ENCODE measurements around the gene MAGI2. TPM values are rescaled to one million over a fixed set of nuclear protein-coding genes. Genes with fewer than 3 reads are reported as not detected.

The MAGI2 gene
- total RNA-seq, 2 experiments from 2014 or later, result 0.08 to 0.13 TPM

GRCh38 chr7:79425665-79426064, 27.8 kb downstream of the MAGI2 start:
- Mint-ChIP-seq H3K27me3 (no peaks in the 10 kb centered on the region), H3K9me3 (peaks cover 2% of the 10 kb centered on the region), H3K27ac (no peak overlapping the region), H3K4me1 (no peaks in the 10 kb centered on the region), H3K4me3 (no peak overlapping the region), H3K36me3 (ENCODE audit: low read depth) (no peaks in the 10 kb centered on the region)
- POLR2A ChIA-PET, result no interaction called here
- DNase-seq, result no peak
- CTCF ChIA-PET, result no interaction called here

DNA sequence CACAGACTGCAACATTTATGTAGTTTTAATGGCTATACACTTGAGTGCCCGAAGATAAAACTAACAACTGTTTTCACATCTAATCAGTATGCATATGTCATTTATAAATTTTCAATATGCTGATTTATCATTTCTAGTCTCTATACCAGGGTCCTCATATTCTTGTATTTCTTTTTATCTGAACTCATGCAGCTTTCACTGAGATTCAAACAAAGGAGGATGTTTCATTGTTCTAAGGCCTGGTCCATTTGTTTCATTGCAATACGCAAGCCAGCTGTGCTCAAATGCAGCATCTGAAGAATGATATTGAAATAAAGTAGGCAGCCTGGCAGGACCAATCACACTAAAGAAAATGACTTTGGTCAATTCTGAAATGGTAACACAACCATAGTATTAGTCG, 31.7 kb downstream of the MAGI2 start:
- Mint-ChIP-seq H3K27ac (no peak overlapping the region), H3K4me1 (no peaks in the 10 kb centered on the region), H3K9me3 (peaks cover 2% of the 10 kb centered on the region), H3K4me3 (no peak overlapping the region), H3K36me3 (ENCODE audit: low read depth) (no peaks in the 10 kb centered on the region), H3K27me3 (no peaks in the 10 kb centered on the region)
- ChIA-PET CTCF (no interaction called here), POLR2A (no interaction called here)
- no peak for DNase-seq

- Mint-ChIP-seq H3K4me3 (no peak overlapping the region), H3K4me1 (no peaks in the 10 kb centered on the region), H3K9me3 (no peaks in the 10 kb centered on the region), H3K27me3 (no peaks in the 10 kb centered on the region), H3K27ac (no peak overlapping the region), H3K36me3 (ENCODE audit: low read depth) (no peaks in the 10 kb centered on the region)
- ChIA-PET CTCF (no interaction called here), POLR2A (no interaction called here)
- no peak for DNase-seq
These were observed 33.0 kb downstream of the MAGI2 start for GRCh38 chr7:79420464-79420863.

- Mint-ChIP-seq H3K4me1 (no peaks in the 10 kb centered on the region), H3K36me3 (ENCODE audit: low read depth) (no peaks in the 10 kb centered on the region), H3K27ac (no peak overlapping the region), H3K27me3 (no peaks in the 10 kb centered on the region), H3K4me3 (no peak overlapping the region), H3K9me3 (peaks cover 2% of the 10 kb centered on the region)
- POLR2A ChIA-PET, result no interaction called here
- CTCF ChIA-PET, result no interaction called here
- no peak for DNase-seq
These were observed 38.6 kb downstream of the MAGI2 start for GRCh38 chr7:79414910-79415309.

GRCh38 chr7:79412915-79413314, 40.6 kb downstream of the MAGI2 start:
- Mint-ChIP-seq H3K4me1 (no peaks in the 10 kb centered on the region), H3K27me3 (no peaks in the 10 kb centered on the region), H3K4me3 (no peak overlapping the region), H3K36me3 (ENCODE audit: low read depth) (no peaks in the 10 kb centered on the region), H3K9me3 (peaks cover 2% of the 10 kb centered on the region), H3K27ac (no peak overlapping the region)
- CTCF ChIA-PET, result no interaction called here
- POLR2A ChIA-PET, result no interaction called here
- DNase-seq, result no peak

DNA sequence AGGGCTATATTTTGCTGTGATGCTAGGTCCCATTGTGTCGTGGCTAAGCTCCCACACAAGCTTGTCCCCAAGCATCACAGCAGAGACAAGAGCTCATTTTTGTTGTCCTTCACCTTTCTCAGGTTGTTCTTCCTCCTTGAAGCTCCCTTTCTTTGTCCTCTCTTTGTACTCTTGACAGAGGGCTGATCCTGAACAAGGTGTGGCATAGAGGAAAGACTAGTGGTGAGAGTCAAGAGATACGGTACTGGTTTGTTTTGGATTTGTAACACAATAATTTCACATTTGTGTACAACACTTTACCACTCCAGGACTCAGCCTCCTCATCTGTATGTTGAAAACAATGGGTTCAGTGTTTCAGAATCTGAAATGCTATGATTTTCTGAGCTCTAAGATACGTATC, 41.0 kb downstream of the MAGI2 start:
- peaks cover 2% of the 10 kb centered on the region for H3K9me3 Mint-ChIP-seq

DNA sequence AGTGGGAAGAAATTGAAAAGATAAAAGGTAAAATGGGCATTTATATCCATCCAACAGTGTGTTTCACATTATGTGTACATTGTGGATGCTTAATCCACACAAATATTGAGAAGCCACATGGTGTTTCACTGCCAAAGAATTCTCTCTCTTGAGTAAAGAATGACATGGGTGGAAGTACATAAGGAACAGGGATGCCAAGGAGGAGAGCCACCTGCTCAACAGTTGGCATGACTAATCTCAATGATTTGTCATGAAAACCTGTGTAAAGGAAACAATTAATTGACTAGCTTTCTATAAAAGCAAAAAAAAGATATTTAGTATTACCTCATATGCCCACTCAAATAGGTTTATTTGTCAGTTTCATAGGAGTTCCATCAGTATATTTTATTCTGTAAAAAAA, 43.1 kb downstream of the MAGI2 start:
- no peak overlapping the region for H3K27ac Mint-ChIP-seq
- peaks cover 4% of the 10 kb centered on the region for H3K9me3 Mint-ChIP-seq
- ChIA-PET POLR2A (no interaction called here), CTCF (no interaction called here)
- H3K4me3 Mint-ChIP-seq, result no peak overlapping the region
- DNase-seq, result no peak
- H3K36me3 Mint-ChIP-seq (ENCODE audit: low read depth), result no peaks in the 10 kb centered on the region
- no peaks in the 10 kb centered on the region for H3K4me1 Mint-ChIP-seq
- H3K27me3 Mint-ChIP-seq, result no peaks in the 10 kb centered on the region

More for the DNA sequence above, 41.0 kb downstream of the MAGI2 start:
- Mint-ChIP-seq H3K36me3 (ENCODE audit: low read depth) (no peaks in the 10 kb centered on the region), H3K4me1 (no peaks in the 10 kb centered on the region), H3K4me3 (no peak overlapping the region), H3K27ac (no peak overlapping the region), H3K27me3 (no peaks in the 10 kb centered on the region)
- no peak for DNase-seq
- ChIA-PET POLR2A (no interaction called here), CTCF (no interaction called here)

DNA sequence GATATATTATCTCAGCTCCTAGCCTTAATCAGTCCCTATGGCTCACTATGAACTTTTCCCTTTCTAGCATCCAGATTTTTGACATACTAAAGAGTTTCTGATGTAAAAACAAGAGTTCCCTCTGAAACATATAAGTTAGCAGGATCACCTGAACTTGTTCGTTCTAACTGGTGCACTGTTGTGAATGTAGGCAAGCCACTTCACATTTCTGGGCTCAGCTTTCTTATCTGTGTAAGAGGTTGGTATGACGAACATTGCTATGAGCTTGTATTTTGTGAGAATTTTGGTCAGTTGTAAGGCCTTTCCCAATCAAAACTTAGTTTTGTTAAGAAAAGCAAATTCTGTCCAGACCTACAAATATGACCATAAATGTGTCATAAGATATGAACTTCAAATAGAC, 46.1 kb downstream of the MAGI2 start:
- ChIA-PET CTCF (no interaction called here), POLR2A (no interaction called here)
- Mint-ChIP-seq H3K36me3 (ENCODE audit: low read depth) (no peaks in the 10 kb centered on the region), H3K27ac (no peak overlapping the region), H3K4me1 (no peaks in the 10 kb centered on the region), H3K27me3 (no peaks in the 10 kb centered on the region), H3K9me3 (peaks cover 4% of the 10 kb centered on the region), H3K4me3 (no peak overlapping the region)
- DNase-seq, result no peak

- peaks cover 4% of the 10 kb centered on the region for H3K9me3 Mint-ChIP-seq
These were observed 47.1 kb downstream of the MAGI2 start for GRCh38 chr7:79406371-79406770.

DNA sequence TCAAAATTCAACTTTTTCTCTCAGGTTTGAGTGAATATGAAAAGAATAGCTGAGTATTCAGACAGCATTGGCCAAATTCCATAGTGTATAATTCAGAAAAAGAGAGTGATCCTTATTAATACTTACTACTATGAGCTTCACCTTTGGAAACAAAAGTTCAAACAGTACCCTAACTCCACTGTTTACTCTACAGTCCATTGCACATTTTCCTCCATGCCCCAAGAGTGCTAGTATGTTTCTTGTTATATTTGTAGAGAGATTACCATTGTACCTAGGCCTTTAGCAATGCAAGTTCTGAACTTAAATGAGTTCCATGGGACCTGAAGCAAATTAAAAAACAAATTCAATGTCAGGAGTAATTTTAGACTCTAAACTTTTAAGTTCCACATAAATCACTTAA, 48.1 kb downstream of the MAGI2 start:
- H3K27me3 Mint-ChIP-seq, result no peaks in the 10 kb centered on the region
- POLR2A ChIA-PET, result no interaction called here
- CTCF ChIA-PET, result no interaction called here

More at GRCh38 chr7:79406371-79406770, 47.1 kb downstream of the MAGI2 start:
- no peak for DNase-seq
- H3K36me3 Mint-ChIP-seq (ENCODE audit: low read depth), result no peaks in the 10 kb centered on the region
- CTCF ChIA-PET, result no interaction called here
- no peak overlapping the region for H3K27ac Mint-ChIP-seq
- no peak overlapping the region for H3K4me3 Mint-ChIP-seq
- H3K4me1 Mint-ChIP-seq, result no peaks in the 10 kb centered on the region
- no peaks in the 10 kb centered on the region for H3K27me3 Mint-ChIP-seq
- POLR2A ChIA-PET, result no interaction called here

GRCh38 chr7:79403879-79404278, 49.6 kb downstream of the MAGI2 start:
- no peak for DNase-seq
- Mint-ChIP-seq H3K27me3 (no peaks in the 10 kb centered on the region), H3K9me3 (peaks cover 4% of the 10 kb centered on the region), H3K4me1 (no peaks in the 10 kb centered on the region), H3K4me3 (no peak overlapping the region), H3K27ac (no peak overlapping the region), H3K36me3 (ENCODE audit: low read depth) (no peaks in the 10 kb centered on the region)
- CTCF ChIA-PET, result no interaction called here
- POLR2A ChIA-PET, result no interaction called here

More for the DNA sequence above, 48.1 kb downstream of the MAGI2 start:
- no peaks in the 10 kb centered on the region for H3K4me1 Mint-ChIP-seq
- DNase-seq, result no peak
- peaks cover 4% of the 10 kb centered on the region for H3K9me3 Mint-ChIP-seq
- no peak overlapping the region for H3K4me3 Mint-ChIP-seq
- no peak overlapping the region for H3K27ac Mint-ChIP-seq
- H3K36me3 Mint-ChIP-seq (ENCODE audit: low read depth), result no peaks in the 10 kb centered on the region

DNA sequence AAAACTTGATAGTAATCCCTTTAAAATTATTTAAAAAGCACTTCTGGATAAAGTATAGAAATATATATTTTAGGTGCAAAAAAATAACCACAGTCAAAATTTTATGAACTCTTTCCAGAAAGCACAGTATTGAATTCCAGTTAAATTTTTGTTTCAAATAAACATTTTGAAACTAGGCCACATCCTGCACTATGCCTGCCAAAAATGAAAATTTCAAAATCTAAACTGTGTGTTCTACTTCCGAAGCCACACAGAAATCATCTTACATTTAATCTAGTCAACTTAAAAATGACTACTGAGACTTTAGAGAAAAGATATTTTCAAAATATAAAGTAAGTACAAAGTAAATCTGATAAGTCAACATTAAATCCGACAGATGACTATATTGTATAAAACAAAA, 50.0 kb downstream of the MAGI2 start:
- H3K27me3 Mint-ChIP-seq, result no peaks in the 10 kb centered on the region

DNA sequence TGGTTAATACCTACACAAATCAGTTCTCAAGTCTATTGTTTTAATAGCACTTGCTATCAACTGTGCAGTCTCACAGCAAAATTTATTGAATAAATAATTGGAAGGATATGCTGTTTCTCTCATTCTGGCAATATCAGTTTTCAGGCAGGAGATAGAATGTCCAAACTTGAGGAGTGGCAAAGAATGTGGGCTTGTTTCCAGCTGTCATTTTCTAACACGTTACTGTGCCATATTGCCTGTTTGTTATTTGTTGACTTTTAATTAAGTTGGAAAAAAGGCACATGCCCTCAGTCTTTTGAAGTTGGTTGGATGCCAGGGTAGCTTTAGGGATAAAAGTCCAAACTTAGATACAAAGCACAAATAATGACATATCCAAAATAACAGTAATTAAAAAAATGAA, 52.2 kb downstream of the MAGI2 start:
- POLR2A ChIA-PET, result no interaction called here

More for the DNA sequence above, 50.0 kb downstream of the MAGI2 start:
- ChIA-PET CTCF (no interaction called here), POLR2A (no interaction called here)
- no peak for DNase-seq
- no peaks in the 10 kb centered on the region for H3K36me3 Mint-ChIP-seq (ENCODE audit: low read depth)
- H3K9me3 Mint-ChIP-seq, result peaks cover 4% of the 10 kb centered on the region
- H3K4me1 Mint-ChIP-seq, result no peaks in the 10 kb centered on the region
- H3K4me3 Mint-ChIP-seq, result no peak overlapping the region
- no peak overlapping the region for H3K27ac Mint-ChIP-seq

DNA sequence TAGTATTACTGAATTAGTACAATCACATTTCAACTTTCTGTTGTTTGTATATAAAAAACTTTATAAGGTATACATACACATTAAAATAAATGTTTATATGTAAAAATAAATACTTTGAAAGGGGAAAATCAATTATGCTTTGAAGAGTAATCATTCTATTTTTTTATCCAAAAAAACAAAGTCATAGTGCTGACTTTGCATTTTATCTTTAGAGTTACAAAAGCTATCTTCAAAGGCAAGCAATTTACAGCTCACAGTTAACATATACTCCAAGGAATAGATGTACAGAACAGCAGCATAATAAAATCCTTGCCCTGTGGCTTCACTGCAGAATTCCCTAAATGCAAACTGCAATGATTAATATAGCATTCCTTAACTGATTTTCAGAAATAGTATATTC, 53.2 kb downstream of the MAGI2 start:
- no peak overlapping the region for H3K4me3 Mint-ChIP-seq
- ChIA-PET CTCF (no interaction called here), POLR2A (no interaction called here)
- H3K9me3 Mint-ChIP-seq, result peaks cover under 1% of the 10 kb centered on the region
- H3K27me3 Mint-ChIP-seq, result no peaks in the 10 kb centered on the region
- H3K36me3 Mint-ChIP-seq (ENCODE audit: low read depth), result no peaks in the 10 kb centered on the region
- no peak for DNase-seq
- H3K27ac Mint-ChIP-seq, result no peak overlapping the region
- H3K4me1 Mint-ChIP-seq, result no peaks in the 10 kb centered on the region

More for the DNA sequence above, 52.2 kb downstream of the MAGI2 start:
- Mint-ChIP-seq H3K4me1 (no peaks in the 10 kb centered on the region), H3K4me3 (no peak overlapping the region), H3K27ac (no peak overlapping the region), H3K9me3 (peaks cover 4% of the 10 kb centered on the region), H3K27me3 (no peaks in the 10 kb centered on the region), H3K36me3 (ENCODE audit: low read depth) (no peaks in the 10 kb centered on the region)
- DNase-seq, result no peak
- CTCF ChIA-PET, result no interaction called here

DNA sequence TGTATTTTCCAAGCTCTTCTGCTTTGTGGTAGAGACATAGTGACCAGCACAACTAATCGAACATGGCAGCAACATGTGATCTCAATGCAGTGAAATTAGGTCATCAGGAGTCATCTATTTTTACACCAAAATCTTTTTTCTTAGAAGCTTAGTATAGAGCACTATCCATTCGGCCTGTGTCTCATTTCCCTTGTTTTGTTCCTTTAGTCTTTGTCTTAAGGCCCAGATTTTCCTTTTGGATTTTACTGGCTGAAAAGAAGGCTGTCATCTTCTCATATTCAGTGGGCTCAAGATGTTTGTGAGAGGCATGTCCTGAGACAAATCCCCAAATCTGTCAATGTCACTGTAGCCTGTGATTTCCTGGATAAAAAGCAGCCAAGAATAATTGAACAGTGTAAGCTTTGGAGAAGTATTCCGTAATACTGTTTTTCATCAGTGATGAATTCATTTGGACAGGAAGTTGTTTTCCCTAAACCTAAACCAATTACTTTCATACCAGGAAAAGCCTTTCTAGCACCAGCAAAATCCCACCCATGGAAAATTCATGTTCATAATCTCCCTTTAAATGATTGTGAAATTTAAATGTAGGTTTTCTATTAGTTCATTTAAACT, 55.2 kb downstream of the MAGI2 start:
- Mint-ChIP-seq H3K4me1 (no peaks in the 10 kb centered on the region), H3K9me3 (no peaks in the 10 kb centered on the region), H3K36me3 (ENCODE audit: low read depth) (no peaks in the 10 kb centered on the region), H3K4me3 (no peak overlapping the region), H3K27ac (no peak overlapping the region), H3K27me3 (no peaks in the 10 kb centered on the region)
- DNase-seq, result no peak
- CTCF ChIA-PET, result no interaction called here
- POLR2A ChIA-PET, result no interaction called here

Data from activated CD4-positive, alpha-beta memory T cell treated with anti-CD3 and anti-CD28 coated beads, Interleukin-2, amount 10 ng/mL, durations not matched to agents 7 days and 5 days (primary cell).